ENCODE data around the gene ACSL1. TPM values are rescaled to one million over a fixed set of nuclear protein-coding genes. Genes with fewer than 3 reads are reported as not detected.
A peak's percentile ranks its signal among the peaks of the same experiment; 100 is the strongest.

The ACSL1 gene
- total RNA-seq, 2 experiments from 2014 or later = 24.3 to 32.9 TPM

- no peaks in the 10 kb centered on the region for H3K36me3 ChIP-seq (ENCODE audit: insufficient read depth, low read length)
- intact Hi-C loops (cut with micrococcal nuclease; ENCODE audit: unreplicated experiment) = no loop called here
- H3K9me2 ChIP-seq (ENCODE audit: insufficient read depth, low read length) = no peaks in the 10 kb centered on the region
- peak overlapping the region; percentile 85 for H2AFZ ChIP-seq (ENCODE audit: low read length)
- BruUV-seq (replicated peaks) = no TSS peak
- no peak overlapping the region for H3K4me3 ChIP-seq (ENCODE audit: low read depth, low read length, poor library complexity, severe bottlenecking)
- no peak for DNase-seq (ENCODE audit: low spot score)
- no peak overlapping the region for H3K27ac ChIP-seq (ENCODE audit: low read depth, low read length, poor library complexity, severe bottlenecking)
- H4K20me1 ChIP-seq (ENCODE audit: insufficient read depth, low read length) = no peaks in the 10 kb centered on the region
- H3K9me3 ChIP-seq (ENCODE audit: low read length) = no peaks in the 10 kb centered on the region
- no peaks in the 10 kb centered on the region for H3K79me2 ChIP-seq (ENCODE audit: insufficient read depth, low read depth, low read length)
- peaks cover 34% of the 10 kb centered on the region for H3K4me1 ChIP-seq (ENCODE audit: insufficient read depth, low read length, poor library complexity, severe bottlenecking)
- peak overlapping the region; percentile 62 for H3K4me2 ChIP-seq (ENCODE audit: low read length)
- TF ChIP-seq CTCF (conservative IDR thresholded peaks at IDR 0.05; ENCODE audit: low read length) = no peak
- no peak for TF ChIP-seq EZH2phosphoT487 (IDR thresholded peaks at IDR 0.05; ENCODE audit: borderline replicate concordance, low read depth, low read length)
- ChIA-PET CTCF (ENCODE audit: unreplicated experiment) (no interaction called here), POLR2A (interaction anchor here (0.6 to 1.8 kb wide), 4 partner anchors 49 to 318 kb away, joined by 3 to 6 read pairs (median 3); no protein-coding TSS in a partner anchor)
These were observed 24.2 kb upstream of the ACSL1 start for GRCh38 chr4:184850018-184850417.

GRCh38 chr4:184849185-184849584, 23.4 kb upstream of the ACSL1 start:
- no peak overlapping the region for H3K27ac ChIP-seq (ENCODE audit: low read depth, low read length, poor library complexity, severe bottlenecking)
- no peaks in the 10 kb centered on the region for H3K9me2 ChIP-seq (ENCODE audit: insufficient read depth, low read length)
- no peaks in the 10 kb centered on the region for H3K79me2 ChIP-seq (ENCODE audit: insufficient read depth, low read depth, low read length)
- ChIA-PET POLR2A (interaction anchor here (0.6 to 1.8 kb wide), 4 partner anchors 48 to 247 kb away, joined by 3 to 4 read pairs (median 3); no protein-coding TSS in a partner anchor), CTCF (ENCODE audit: unreplicated experiment) (no interaction called here)
- TF ChIP-seq EZH2phosphoT487 (IDR thresholded peaks at IDR 0.05; ENCODE audit: borderline replicate concordance, low read depth, low read length) = no peak
- TF ChIP-seq CTCF (conservative IDR thresholded peaks at IDR 0.05; ENCODE audit: low read length) = no peak
- BruUV-seq (replicated peaks) = no TSS peak
- no peak for DNase-seq (ENCODE audit: low spot score)
- H2AFZ ChIP-seq (ENCODE audit: low read length) = no peak overlapping the region
- no peak overlapping the region for H3K4me2 ChIP-seq (ENCODE audit: low read length)
- no peaks in the 10 kb centered on the region for H3K9me3 ChIP-seq (ENCODE audit: low read length)
- no peak overlapping the region for H3K4me3 ChIP-seq (ENCODE audit: low read depth, low read length, poor library complexity, severe bottlenecking)
- H4K20me1 ChIP-seq (ENCODE audit: insufficient read depth, low read length) = no peaks in the 10 kb centered on the region
- intact Hi-C loops (cut with micrococcal nuclease; ENCODE audit: unreplicated experiment) = no loop called here
- H3K4me1 ChIP-seq (ENCODE audit: insufficient read depth, low read length, poor library complexity, severe bottlenecking) = peaks cover 26% of the 10 kb centered on the region
- no peaks in the 10 kb centered on the region for H3K36me3 ChIP-seq (ENCODE audit: insufficient read depth, low read length)

GRCh38 chr4:184848510-184848909, 22.7 kb upstream of the ACSL1 start:
- ChIA-PET POLR2A (interaction anchor here (0.7 to 1.2 kb wide), 5 partner anchors 17 to 248 kb away, joined by 3 to 4 read pairs (median 3); no protein-coding TSS in a partner anchor), CTCF (ENCODE audit: unreplicated experiment) (no interaction called here)
- no peaks in the 10 kb centered on the region for H3K9me2 ChIP-seq (ENCODE audit: insufficient read depth, low read length)
- H3K9me3 ChIP-seq (ENCODE audit: low read length) = no peaks in the 10 kb centered on the region
- no peak overlapping the region for H3K4me3 ChIP-seq (ENCODE audit: low read depth, low read length, poor library complexity, severe bottlenecking)
- no TSS peak for BruUV-seq (replicated peaks)
- H2AFZ ChIP-seq (ENCODE audit: low read length) = no peak overlapping the region
- no peaks in the 10 kb centered on the region for H4K20me1 ChIP-seq (ENCODE audit: insufficient read depth, low read length)
- no peak overlapping the region for H3K27ac ChIP-seq (ENCODE audit: low read depth, low read length, poor library complexity, severe bottlenecking)
- H3K36me3 ChIP-seq (ENCODE audit: insufficient read depth, low read length) = no peaks in the 10 kb centered on the region
- no peak for DNase-seq (ENCODE audit: low spot score)
- intact Hi-C loops (cut with micrococcal nuclease; ENCODE audit: unreplicated experiment) = no loop called here
- H3K4me2 ChIP-seq (ENCODE audit: low read length) = no peak overlapping the region
- no peaks in the 10 kb centered on the region for H3K79me2 ChIP-seq (ENCODE audit: insufficient read depth, low read depth, low read length)
- no peak for TF ChIP-seq EZH2phosphoT487 (IDR thresholded peaks at IDR 0.05; ENCODE audit: borderline replicate concordance, low read depth, low read length)
- no peak for TF ChIP-seq CTCF (conservative IDR thresholded peaks at IDR 0.05; ENCODE audit: low read length)
- peaks cover 26% of the 10 kb centered on the region for H3K4me1 ChIP-seq (ENCODE audit: insufficient read depth, low read length, poor library complexity, severe bottlenecking)

Measured in OCI-LY7 (cell line).